RWPE1 (cell line): Measurements from ENCODE around the gene EID2.
A peak's percentile ranks its signal among the peaks of the same experiment; 100 is the strongest.

Source experiments
- CTCF ChIA-PET: fragments of 350-600 bp; sonication (Branson Sonifier 250); formaldehyde crosslinking; extraction: SDS; loops from one replicate; lab custom pipeline; 2021; lab: Yijun Ruan, JAX
- POLR2A ChIA-PET: fragments of 400-600 bp; formaldehyde crosslinking; extraction: SDS; loops from one replicate; lab custom pipeline; 2020; ENCODE audit warnings: antibody characterized with exemption; ENCODE audit not compliant: low non-redundant PET; lab: Yijun Ruan, JAX
- DNase-seq: peaks from one replicate; pipeline ENCODE4 v3.0.0; 2012; ENCODE audit warnings: low spot score
- H3K27ac ChIP-seq: fragments of 450-650 bp; 2 replicates; pipeline ENCODE4 v1.5.1; 2017
- TF ChIP-seq, protein P1 (sequence below): fragments of 450-650 bp; conservative IDR thresholded peaks from 2 replicates; pipeline ENCODE4 v1.5.1; 2017; ENCODE audit warnings: low read depth, mild to moderate bottlenecking

The EID2 gene

GRCh38 chr19:39542206-39542605, 2.2 kb upstream of the EID2 start:
- ChIA-PET CTCF (interaction anchor here (0.7 to 1.5 kb wide), 2 partner anchors 39 to 263 kb away, joined by 3 to 5 read pairs; no protein-coding TSS in a partner anchor), POLR2A (no interaction called here)
- no peak overlapping the region for H3K27ac ChIP-seq
- no peak for DNase-seq
- TF ChIP-seq, protein P1, sequence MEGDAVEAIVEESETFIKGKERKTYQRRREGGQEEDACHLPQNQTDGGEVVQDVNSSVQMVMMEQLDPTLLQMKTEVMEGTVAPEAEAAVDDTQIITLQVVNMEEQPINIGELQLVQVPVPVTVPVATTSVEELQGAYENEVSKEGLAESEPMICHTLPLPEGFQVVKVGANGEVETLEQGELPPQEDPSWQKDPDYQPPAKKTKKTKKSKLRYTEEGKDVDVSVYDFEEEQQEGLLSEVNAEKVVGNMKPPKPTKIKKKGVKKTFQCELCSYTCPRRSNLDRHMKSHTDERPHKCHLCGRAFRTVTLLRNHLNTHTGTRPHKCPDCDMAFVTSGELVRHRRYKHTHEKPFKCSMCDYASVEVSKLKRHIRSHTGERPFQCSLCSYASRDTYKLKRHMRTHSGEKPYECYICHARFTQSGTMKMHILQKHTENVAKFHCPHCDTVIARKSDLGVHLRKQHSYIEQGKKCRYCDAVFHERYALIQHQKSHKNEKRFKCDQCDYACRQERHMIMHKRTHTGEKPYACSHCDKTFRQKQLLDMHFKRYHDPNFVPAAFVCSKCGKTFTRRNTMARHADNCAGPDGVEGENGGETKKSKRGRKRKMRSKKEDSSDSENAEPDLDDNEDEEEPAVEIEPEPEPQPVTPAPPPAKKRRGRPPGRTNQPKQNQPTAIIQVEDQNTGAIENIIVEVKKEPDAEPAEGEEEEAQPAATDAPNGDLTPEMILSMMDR, result no peak

DNA sequence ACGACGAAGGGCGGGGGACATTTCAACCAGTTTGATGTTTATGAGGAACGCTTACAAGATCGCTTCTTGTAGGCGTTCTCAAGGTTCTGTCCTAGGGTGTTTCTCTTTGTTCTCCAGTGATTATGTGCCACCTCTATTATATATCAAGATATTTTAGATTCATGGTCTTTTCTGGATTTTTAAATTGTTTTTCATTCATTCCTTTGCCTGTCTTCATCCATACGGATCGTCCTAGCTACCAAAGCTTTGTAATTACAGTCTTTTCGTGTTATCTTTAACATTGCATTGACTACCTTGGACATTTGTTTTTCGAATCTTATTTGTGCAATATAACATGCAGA, 342 bp upstream of the EID2 start:
- ChIA-PET CTCF (interaction anchor here (0.6 to 1.5 kb wide), 3 partner anchors 43 to 100 kb away, joined by 3 to 5 read pairs (median 3); no protein-coding TSS in a partner anchor), POLR2A (no interaction called here)
- H3K27ac ChIP-seq, result peak overlapping the region; percentile 84
- TF ChIP-seq, protein P1, result peak; percentile 59; the same call in 1 of the 2 replicates
- DNase-seq, result no peak

GRCh38 chr19:39539165-39539517, 820 bp downstream of the EID2 start:
- DNase-seq, result peak; percentile 66
- TF ChIP-seq, protein P1, result no peak
- ChIA-PET CTCF (interaction anchor here (0.6 to 1.5 kb wide), 4 partner anchors 15 to 547 kb away, joined by 3 to 5 read pairs (median 4); no protein-coding TSS in a partner anchor), POLR2A (no interaction called here)
- H3K27ac ChIP-seq, result peak overlapping the region; percentile 84

DNA sequence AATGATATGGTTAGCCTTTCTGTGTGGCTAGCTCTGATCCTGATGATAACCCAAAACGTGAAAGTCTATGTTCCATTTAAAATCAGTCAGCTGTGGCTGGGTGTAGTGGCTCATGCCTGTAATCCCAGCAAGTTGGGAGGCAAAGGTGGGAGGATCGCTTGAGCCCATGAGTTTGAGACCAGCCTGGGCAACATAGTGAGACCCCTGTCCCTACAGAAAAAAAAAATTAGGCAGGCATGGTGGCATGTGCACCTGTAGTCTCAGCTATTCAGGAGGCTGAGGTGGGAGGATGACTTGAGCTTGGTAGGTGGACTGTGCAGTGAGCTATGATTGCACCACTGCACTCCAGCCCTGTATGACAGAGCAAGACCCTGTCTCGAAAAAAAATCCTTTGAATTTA, 6.2 kb downstream of the EID2 start:
- ChIA-PET CTCF (interaction anchor here (0.6 to 2.9 kb wide), 7 partner anchors 24 to 122 kb away, joined by 3 to 14 read pairs (median 5); no protein-coding TSS in a partner anchor), POLR2A (no interaction called here)
- DNase-seq, result no peak
- TF ChIP-seq, protein P1, result no peak
- H3K27ac ChIP-seq, result no peak overlapping the region

DNA sequence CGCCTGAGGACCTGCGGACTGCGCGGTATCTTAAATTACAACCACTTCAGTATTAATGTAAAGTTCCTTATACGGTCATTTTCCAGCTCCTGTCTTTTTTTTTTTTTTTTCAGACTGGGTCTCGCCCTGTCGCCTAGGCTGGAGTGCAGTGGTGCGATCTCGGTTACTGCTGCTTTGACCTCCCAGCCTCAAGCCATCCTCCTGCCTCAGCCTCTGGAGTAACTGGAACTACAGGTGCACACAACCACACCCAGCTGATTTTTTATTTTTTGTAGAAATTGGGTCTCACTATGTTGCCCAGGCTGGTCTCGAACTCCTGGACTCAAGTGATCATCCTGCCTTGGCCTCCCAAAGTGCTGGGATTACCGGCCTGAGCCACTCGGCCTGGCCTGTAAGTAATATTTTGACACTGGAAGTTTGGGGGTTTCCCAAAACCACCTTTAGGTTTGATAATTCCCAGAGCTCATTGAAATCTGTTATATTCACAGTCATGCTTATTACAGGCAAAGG, 6.9 kb downstream of the EID2 start:
- ChIA-PET CTCF (interaction anchor here (0.7 to 2.9 kb wide), 10 partner anchors 13 to 97 kb away, joined by 3 to 14 read pairs (median 5); partner anchors contain the start of genes RPS16 and SUPT5H), POLR2A (no interaction called here)
- peak overlapping the region; percentile 79; the same call in 1 of the 2 replicates for H3K27ac ChIP-seq
- TF ChIP-seq, protein P1, result peak; percentile 64
- DNase-seq, result no peak

DNA sequence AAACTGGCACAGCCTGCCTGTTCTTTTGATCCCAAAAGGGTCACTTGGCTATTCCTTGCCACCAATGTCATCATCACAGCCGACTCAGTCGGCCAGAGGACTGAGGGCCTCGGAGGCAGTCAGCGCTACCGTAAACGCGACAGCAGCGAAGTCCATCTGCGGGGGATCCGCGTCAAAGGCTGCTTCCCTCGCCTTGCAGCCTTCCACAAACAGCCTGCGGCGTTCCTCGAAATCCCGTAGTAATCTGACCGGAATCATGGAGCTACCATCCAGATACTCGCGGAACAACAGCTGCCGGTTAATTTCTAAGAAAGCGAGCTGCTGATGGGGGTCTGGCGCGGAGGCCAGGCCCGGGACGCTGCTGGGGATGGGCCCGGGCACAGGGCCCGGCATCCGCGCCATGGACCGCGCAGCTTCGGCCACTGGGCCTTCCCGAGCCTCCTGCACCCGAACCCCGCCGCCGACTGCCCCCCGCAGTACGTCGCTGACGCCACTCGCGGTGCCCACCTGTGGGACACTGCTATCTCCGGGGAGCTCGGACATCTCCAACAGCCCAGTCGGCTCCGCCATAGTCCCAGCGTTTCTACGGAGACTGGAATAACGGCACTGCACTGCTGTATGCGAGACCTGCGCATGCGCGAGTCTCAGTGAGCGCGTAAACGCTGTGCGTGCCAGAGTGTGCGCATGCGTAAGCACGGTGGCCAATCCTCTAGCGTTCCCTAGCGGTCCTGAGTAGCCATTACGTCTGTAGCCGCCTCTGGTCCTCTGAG, 7.5 kb downstream of the EID2 start, which contains the start of gene EID2B:
Gene EID2B, minus strand, starts transcription at position 620 of the 770 bp plus-strand sequence. Its CDS starts 50 bp downstream, at position 570.
- CTCF ChIA-PET, result interaction anchor here (0.5 to 2.9 kb wide), 17 partner anchors 8 to 721 kb away, joined by 3 to 14 read pairs (median 4); partner anchors contain the start of genes DLL3, RPS16 and SUPT5H
- DNase-seq, result peak; percentile 96
- peak within 1 kb of the TSS; percentile 79 for H3K27ac ChIP-seq
- TF ChIP-seq, protein P1, result peak; percentile 97
- POLR2A ChIA-PET, result interaction anchor here (0.6 kb wide), 1 partner anchor 669 kb away, joined by 4 read pairs; no protein-coding TSS in a partner anchor
